GM18868 (cell line): ENCODE results near the gene PRAMEF2.
"Not testable (repeated sequence)": the region's sequence is repeated elsewhere in the genome, so short reads cannot be mapped to it uniquely, and the experiment has no call there.

ENCODE experiments used
- ATAC-seq: cut with Tn5 transposase; IDR thresholded peaks from one replicate; pipeline ENCODE4 v1.9.1; 2021; ENCODE audit warnings: mild to moderate bottlenecking, moderate library complexity; ENCODE audit not compliant: unreplicated experiment

The PRAMEF2 gene

GRCh38 chr1:12856786-12857185 lies at the start of gene PRAMEF2:
TSS of gene PRAMEF2 (plus strand) at chr1:12857086. CDS start at chr1:12859010, 1,924 bp downstream.
- not testable (repeated sequence) for ATAC-seq

GRCh38 chr1:12809933-12810332 lies 47.0 kb upstream of the PRAMEF2 start:
- ATAC-seq, result no peak

GRCh38 chr1:12810691-12811408 lies 46.0 kb upstream of the PRAMEF2 start:
- ATAC-seq, result no peak

GRCh38 chr1:12811409-12811784 lies 45.5 kb upstream of the PRAMEF2 start:
- ATAC-seq, result no peak

GRCh38 chr1:12819061-12819460 lies 37.8 kb upstream of the PRAMEF2 start:
- not testable (repeated sequence) for ATAC-seq

GRCh38 chr1:12831310-12831709 lies 25.6 kb upstream of the PRAMEF2 start, which contains the start of gene PRAMEF11:
TSS of gene PRAMEF11 (minus strand) at chr1:12831410. CDS start at chr1:12828789, 2,621 bp downstream.
- ATAC-seq, result not testable (repeated sequence)

GRCh38 chr1:12833251-12833650 lies 23.6 kb upstream of the PRAMEF2 start:
- not testable (repeated sequence) for ATAC-seq

- not testable (repeated sequence) for ATAC-seq
Measured at GRCh38 chr1:12848620-12849019, 8.3 kb upstream of the PRAMEF2 start, which contains the start of gene HNRNPCL1. TSS of gene HNRNPCL1 (minus strand) at chr1:12848720. CDS start at chr1:12848289, 431 bp downstream.

- ATAC-seq, result no peak
Measured at GRCh38 chr1:12851779-12852178, 5.1 kb upstream of the PRAMEF2 start.

- ATAC-seq, result not testable (repeated sequence)
Measured at GRCh38 chr1:12863131-12863880, 6.4 kb downstream of the PRAMEF2 start.

GRCh38 chr1:12878453-12878852 lies 21.6 kb downstream of the PRAMEF2 start:
- ATAC-seq, result not testable (repeated sequence)

- not testable (repeated sequence) for ATAC-seq
Measured at GRCh38 chr1:12886101-12886500, 29.2 kb downstream of the PRAMEF2 start, which contains the start of gene PRAMEF4. TSS of gene PRAMEF4 (minus strand) at chr1:12886201. CDS start at chr1:12883394, 2,807 bp downstream.

- not testable (repeated sequence) for ATAC-seq
Measured at GRCh38 chr1:12898170-12898569, 41.3 kb downstream of the PRAMEF2 start, which contains the start of gene PRAMEF10. TSS of gene PRAMEF10 (minus strand) at chr1:12898270. CDS start at chr1:12895847, 2,423 bp downstream.

GRCh38 chr1:12899186-12899585 lies 42.3 kb downstream of the PRAMEF2 start:
- not testable (repeated sequence) for ATAC-seq

- ATAC-seq, result not testable (repeated sequence)
Measured at GRCh38 chr1:12903793-12904572, 47.1 kb downstream of the PRAMEF2 start.
